HG03565 (cell line): ENCODE measurements around the gene AK8.

Experiments used
- ATAC-seq: cut with Tn5 transposase; IDR thresholded peaks from one replicate; pipeline ENCODE4 v1.9.1; 2021; ENCODE audit warnings: mild to moderate bottlenecking, moderate library complexity; ENCODE audit not compliant: unreplicated experiment

Gene AK8

GRCh38 chr9:132877824-132878694 is at the start of gene AK8:
Gene AK8, minus strand, starts transcription at chr9:132878284. Its CDS starts 29 bp downstream, at chr9:132878255.
- peak; percentile 70 for ATAC-seq

GRCh38 chr9:132927704-132928103 is 49.6 kb upstream of the AK8 start:
- no peak for ATAC-seq

- no peak for ATAC-seq
Measured at GRCh38 chr9:132923346-132923902, 45.3 kb upstream of the AK8 start.

GRCh38 chr9:132919614-132920268 is 41.7 kb upstream of the AK8 start:
- no peak for ATAC-seq

- ATAC-seq = no peak
Measured at GRCh38 chr9:132914924-132915323, 36.8 kb upstream of the AK8 start.

- no peak for ATAC-seq
Measured at GRCh38 chr9:132912131-132912530, 34.0 kb upstream of the AK8 start.

- no peak for ATAC-seq
Measured at GRCh38 chr9:132910376-132910775, 32.3 kb upstream of the AK8 start.

- ATAC-seq = no peak
Measured at GRCh38 chr9:132909311-132909710, 31.2 kb upstream of the AK8 start.

GRCh38 chr9:132908635-132909034 is 30.6 kb upstream of the AK8 start:
- no peak for ATAC-seq

GRCh38 chr9:132905726-132906125 is 27.6 kb upstream of the AK8 start:
- no peak for ATAC-seq

GRCh38 chr9:132903574-132904492 is 25.7 kb upstream of the AK8 start:
- no peak for ATAC-seq

GRCh38 chr9:132901858-132902831 is 24.1 kb upstream of the AK8 start:
- peak; percentile 53 for ATAC-seq

- no peak for ATAC-seq
Measured at GRCh38 chr9:132898051-132898450, 20.0 kb upstream of the AK8 start.

GRCh38 chr9:132896906-132897305 is 18.8 kb upstream of the AK8 start:
- no peak for ATAC-seq

GRCh38 chr9:132896264-132896663 is 18.2 kb upstream of the AK8 start:
- ATAC-seq = no peak

GRCh38 chr9:132894862-132895835 is 17.1 kb upstream of the AK8 start:
- ATAC-seq = no peak

GRCh38 chr9:132894346-132894745 is 16.3 kb upstream of the AK8 start:
- no peak for ATAC-seq

- ATAC-seq = no peak
Measured at GRCh38 chr9:132892400-132892799, 14.3 kb upstream of the AK8 start.

GRCh38 chr9:132888151-132888550 is 10.1 kb upstream of the AK8 start:
- ATAC-seq = no peak
